BE2C (cell line): ENCODE measurements around the gene CFAP92.
A peak's percentile ranks its signal among the peaks of the same experiment; 100 is the strongest.

Experiments
- DNase-seq: peaks from one replicate; pipeline ENCODE4 v3.0.0-alpha.2; 2020
- H3K27me3 ChIP-seq: fragments of 250-450 bp; sonication (Bioruptor Pico); 2 replicates; pipeline ENCODE4 v1.5.1; 2020; ENCODE audit warnings: mild to moderate bottlenecking
- H3K36me3 ChIP-seq: fragments of 250-450 bp; sonication (Bioruptor Pico); 2 replicates; pipeline ENCODE4 v1.5.1; 2020; ENCODE audit warnings: mild to moderate bottlenecking
- H3K4me1 ChIP-seq: fragments of 250-450 bp; sonication (Bioruptor Pico); 2 replicates; pipeline ENCODE4 v1.5.1; 2020
- H3K4me3 ChIP-seq: 2 replicates; pipeline ENCODE4 v1.5.1; 2011; ENCODE audit warnings: low read depth, low read length
- H3K9me3 ChIP-seq: fragments of 250-450 bp; sonication (Bioruptor Pico); 2 replicates; pipeline ENCODE4 v1.5.1; 2020
- TF ChIP-seq, protein P1 (sequence below): IDR thresholded peaks from 2 replicates; pipeline ENCODE4 v1.5.1; 2012; ENCODE audit warnings: mild to moderate bottlenecking, low read depth, low read length

Gene CFAP92

DNA sequence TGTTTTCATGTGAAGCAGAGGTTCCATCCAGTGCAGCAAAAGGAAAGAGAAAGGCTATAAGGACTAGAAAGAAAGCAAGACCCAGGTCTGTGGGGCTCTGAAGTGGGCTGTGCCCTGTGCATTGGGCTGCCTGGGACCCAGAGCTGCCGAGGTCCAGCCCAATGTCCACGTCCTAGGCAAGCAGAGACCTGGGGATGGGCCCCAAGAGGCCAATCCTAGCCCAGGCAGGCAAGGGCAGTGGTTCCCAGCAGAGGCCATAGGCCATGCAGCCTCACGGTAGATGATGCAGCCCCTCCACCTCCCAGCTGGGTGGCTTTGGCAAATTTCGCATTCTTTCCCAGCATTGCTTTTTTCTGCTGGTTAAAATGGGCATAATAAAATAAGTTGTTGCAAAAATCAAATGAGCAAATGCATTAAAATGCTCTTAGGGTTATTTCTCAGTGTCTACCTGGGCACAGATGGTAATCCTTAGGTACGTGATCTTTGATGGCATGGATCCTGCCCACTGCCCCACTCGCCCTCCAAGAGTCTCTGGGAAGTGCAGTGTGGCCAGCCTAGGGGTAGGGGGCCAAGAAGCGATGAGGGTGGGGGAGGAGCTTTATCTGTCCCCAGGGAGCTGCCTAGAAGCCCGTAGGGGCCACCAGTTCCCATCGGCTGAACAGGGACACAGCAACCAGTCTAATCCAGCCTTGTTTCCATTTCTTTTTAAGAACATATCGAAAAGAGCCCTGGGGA, 44.4 kb upstream of the CFAP92 start:
- Histone ChIP-seq H3K4me3 (no peak overlapping the region), H3K27me3 (no peaks in the 10 kb centered on the region), H3K9me3 (no peaks in the 10 kb centered on the region), H3K4me1 (peaks cover 15% of the 10 kb centered on the region), H3K36me3 (no peaks in the 10 kb centered on the region)
- TF ChIP-seq, protein P1, sequence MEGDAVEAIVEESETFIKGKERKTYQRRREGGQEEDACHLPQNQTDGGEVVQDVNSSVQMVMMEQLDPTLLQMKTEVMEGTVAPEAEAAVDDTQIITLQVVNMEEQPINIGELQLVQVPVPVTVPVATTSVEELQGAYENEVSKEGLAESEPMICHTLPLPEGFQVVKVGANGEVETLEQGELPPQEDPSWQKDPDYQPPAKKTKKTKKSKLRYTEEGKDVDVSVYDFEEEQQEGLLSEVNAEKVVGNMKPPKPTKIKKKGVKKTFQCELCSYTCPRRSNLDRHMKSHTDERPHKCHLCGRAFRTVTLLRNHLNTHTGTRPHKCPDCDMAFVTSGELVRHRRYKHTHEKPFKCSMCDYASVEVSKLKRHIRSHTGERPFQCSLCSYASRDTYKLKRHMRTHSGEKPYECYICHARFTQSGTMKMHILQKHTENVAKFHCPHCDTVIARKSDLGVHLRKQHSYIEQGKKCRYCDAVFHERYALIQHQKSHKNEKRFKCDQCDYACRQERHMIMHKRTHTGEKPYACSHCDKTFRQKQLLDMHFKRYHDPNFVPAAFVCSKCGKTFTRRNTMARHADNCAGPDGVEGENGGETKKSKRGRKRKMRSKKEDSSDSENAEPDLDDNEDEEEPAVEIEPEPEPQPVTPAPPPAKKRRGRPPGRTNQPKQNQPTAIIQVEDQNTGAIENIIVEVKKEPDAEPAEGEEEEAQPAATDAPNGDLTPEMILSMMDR = no peak
- DNase-seq = no peak

DNA sequence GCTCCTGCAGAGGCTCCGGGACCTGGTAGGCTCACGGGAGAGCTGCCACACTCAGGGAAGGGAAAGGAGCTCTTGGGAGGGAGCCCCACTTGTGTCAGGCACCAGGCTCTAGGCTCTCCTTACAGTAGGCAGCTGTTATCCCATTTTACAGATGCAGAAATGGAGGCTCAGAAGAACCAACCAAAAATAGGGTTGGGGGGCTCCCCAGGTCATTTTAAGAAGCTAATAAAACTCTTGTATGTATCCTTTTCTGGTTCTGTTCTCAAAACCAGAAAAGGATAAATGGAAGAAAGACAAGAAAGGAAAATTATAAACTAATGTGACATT, 43.2 kb upstream of the CFAP92 start:
- H3K4me3 ChIP-seq = no peak overlapping the region
- TF ChIP-seq, protein P1 = no peak
- H3K9me3 ChIP-seq = no peaks in the 10 kb centered on the region
- no peaks in the 10 kb centered on the region for H3K27me3 ChIP-seq
- no peak for DNase-seq
- H3K36me3 ChIP-seq = no peaks in the 10 kb centered on the region
- peaks cover 15% of the 10 kb centered on the region for H3K4me1 ChIP-seq

DNA sequence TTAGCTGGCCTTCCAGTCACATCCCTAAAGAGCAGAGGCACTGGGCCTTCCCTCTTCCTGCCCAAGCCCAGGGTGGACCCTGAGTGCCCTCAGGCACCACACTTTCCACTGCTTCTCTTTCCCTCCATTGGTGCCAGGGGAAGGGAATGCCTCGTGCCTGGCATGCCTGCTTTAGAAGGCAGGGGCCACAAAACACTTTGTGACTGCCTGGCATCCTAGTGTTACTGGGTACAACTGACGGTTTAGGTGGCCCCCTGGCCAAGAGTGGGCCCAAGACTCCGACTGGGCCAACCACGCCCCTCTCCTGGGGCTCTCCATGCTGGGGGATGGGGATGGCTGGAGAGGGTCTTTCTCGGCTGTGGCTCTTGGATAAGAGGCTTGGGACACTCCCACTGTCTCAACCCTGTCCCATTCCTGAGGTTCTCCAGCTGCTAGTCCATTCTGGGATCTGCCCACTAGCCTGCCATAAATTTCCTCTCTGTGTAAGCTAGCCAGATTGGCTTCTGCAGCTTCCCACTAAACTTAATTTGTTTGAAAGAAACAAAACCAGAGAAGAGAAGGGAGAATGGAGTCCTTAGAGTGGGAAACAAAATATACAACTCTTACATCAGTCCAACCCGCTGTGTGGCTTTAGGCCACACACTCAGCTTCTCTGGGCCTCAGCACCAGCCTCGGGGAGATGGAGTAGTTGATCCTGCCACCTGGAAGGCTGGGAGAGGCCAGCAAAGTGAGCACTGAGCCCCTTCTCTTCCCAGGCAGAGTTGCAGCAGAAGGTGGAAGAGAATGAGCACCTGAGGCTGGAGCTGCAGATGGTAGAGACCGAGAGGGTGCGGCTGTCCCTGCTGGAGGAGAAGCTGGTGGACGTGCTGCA, 42.6 kb upstream of the CFAP92 start:
- Histone ChIP-seq H3K9me3 (no peaks in the 10 kb centered on the region), H3K27me3 (no peaks in the 10 kb centered on the region), H3K4me1 (peaks cover 15% of the 10 kb centered on the region), H3K36me3 (no peaks in the 10 kb centered on the region), H3K4me3 (no peak overlapping the region)
- TF ChIP-seq, protein P1 = no peak
- DNase-seq = no peak

DNA sequence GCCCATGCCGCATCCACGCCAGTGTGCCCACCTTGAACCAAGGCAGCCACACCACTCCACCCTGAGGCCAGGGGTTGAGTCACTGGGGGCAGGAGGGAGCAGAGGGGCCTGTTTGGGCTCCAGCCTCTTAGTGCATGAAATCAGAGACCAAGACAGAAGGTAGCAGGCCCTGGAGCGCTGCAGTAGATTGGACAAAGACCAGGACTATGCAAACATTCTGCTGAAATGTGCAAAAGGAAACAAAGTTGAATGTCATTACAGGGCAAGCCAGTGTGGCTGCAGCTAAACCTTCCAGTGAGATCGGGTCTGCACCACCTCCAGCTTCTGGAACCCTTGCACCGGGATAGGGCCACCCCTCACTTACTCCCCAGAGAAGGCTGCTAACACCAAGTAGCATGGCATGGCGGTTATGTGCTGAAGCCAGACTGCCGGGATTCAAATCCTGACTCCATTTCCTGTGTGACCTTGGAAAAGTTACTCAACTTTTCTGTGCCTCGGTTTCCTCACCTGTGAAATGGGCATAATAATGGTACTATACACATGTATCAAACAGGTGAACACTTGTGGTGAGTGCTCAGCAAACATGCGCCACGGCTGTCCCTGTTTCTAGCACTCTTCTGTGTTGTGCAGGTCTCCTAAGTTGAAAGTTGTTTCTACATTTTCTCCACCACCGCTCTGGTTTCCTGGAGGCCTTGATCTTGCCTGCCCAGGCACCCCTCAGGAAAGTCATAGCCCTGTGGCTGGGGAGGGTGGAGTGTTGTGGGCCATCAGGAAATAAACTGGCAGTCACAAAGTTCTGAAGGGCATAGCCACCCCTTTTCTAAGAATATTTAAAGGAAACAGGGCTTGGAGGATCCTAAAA, 41.7 kb upstream of the CFAP92 start:
- Histone ChIP-seq H3K36me3 (no peaks in the 10 kb centered on the region), H3K4me3 (no peak overlapping the region), H3K4me1 (peaks cover 15% of the 10 kb centered on the region), H3K9me3 (no peaks in the 10 kb centered on the region), H3K27me3 (no peaks in the 10 kb centered on the region)
- DNase-seq = no peak
- TF ChIP-seq, protein P1 = no peak

DNA sequence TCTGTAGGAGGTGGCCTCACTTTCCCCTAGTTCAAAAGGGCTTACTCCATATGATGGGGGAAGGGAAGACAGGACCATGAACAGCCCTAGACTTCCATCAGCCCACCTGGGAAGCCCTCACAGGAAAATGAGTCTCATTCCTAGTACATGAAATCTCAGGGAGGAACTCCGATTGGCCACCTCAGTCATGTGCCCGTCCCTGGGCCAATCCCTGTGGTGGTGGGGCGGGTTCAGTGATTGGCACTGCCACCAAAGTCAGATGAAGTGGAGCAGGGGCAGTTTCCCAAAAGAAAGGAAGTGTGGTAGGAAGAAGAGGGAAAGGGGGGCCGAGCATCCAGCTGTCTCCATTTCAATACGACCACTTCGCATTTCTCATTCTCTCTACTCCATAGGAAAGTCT, 40.8 kb upstream of the CFAP92 start:
- Histone ChIP-seq H3K4me3 (no peak overlapping the region), H3K36me3 (no peaks in the 10 kb centered on the region), H3K9me3 (no peaks in the 10 kb centered on the region), H3K4me1 (peaks cover 12% of the 10 kb centered on the region), H3K27me3 (no peaks in the 10 kb centered on the region)
- DNase-seq = peak; percentile 38
- TF ChIP-seq, protein P1 = no peak
